WTC11 (cell line): Measurements from ENCODE around the gene SEH1L. TPM values are rescaled to one million over a fixed set of nuclear protein-coding genes. Genes with fewer than 3 reads are reported as not detected.

Experiments used
- ATAC-seq: fragments of 200-7000 bp; cut with Tn5 transposase; 2 replicates; pipeline ENCODE4 v1.10.0; 2021; ENCODE audit warnings: mild to moderate bottlenecking, moderate library complexity
- CTCF ChIA-PET: fragments of 300-600 bp; sonication (Branson Sonifier 250); formaldehyde crosslinking; loops from one replicate; lab custom pipeline; 2021; ENCODE audit warnings: antibody characterized with exemption; lab: Charles Lee
- POLR2A ChIA-PET: fragments of 350-600 bp; sonication (Branson Sonifier 250); formaldehyde crosslinking; loops from one replicate; lab custom pipeline; 2021; ENCODE audit warnings: antibody characterized with exemption; lab: Charles Lee
- DNase-seq: peaks from one replicate; pipeline ENCODE4 v3.0.0; 2021; ENCODE audit warnings: low spot score
- H3K27ac Mint-ChIP-seq: 2 replicates; pipeline ENCODE4 v1.8.0; 2021; ENCODE audit warnings: mixed read lengths
- H3K27me3 Mint-ChIP-seq: 2 replicates; pipeline ENCODE4 v1.8.0; 2021; ENCODE audit warnings: low read depth, mild to moderate bottlenecking, moderate library complexity, mixed read lengths
- H3K36me3 Mint-ChIP-seq: 2 replicates; pipeline ENCODE4 v1.8.0; 2021; ENCODE audit warnings: mixed read lengths
- H3K4me1 Mint-ChIP-seq: 2 replicates; pipeline ENCODE4 v1.8.0; 2022; ENCODE audit warnings: mixed read lengths
- H3K4me3 Mint-ChIP-seq: 2 replicates; pipeline ENCODE4 v1.8.0; 2021; ENCODE audit warnings: mild to moderate bottlenecking, moderate library complexity, mixed read lengths
- H3K9me3 Mint-ChIP-seq: 2 replicates; pipeline ENCODE4 v1.8.0; 2021; ENCODE audit warnings: mixed read lengths
- AFF4 ChIP-seq: sonication (generic); formaldehyde crosslinking; IDR thresholded peaks from 2 replicates; pipeline ENCODE4 v1.8.1; 2023; ENCODE audit warnings: mild to moderate bottlenecking, missing genetic modification reagents, borderline replicate concordance
- AR ChIP-seq: fragments of 250-450 bp; sonication (Bioruptor Pico); IDR thresholded peaks from 2 replicates; pipeline ENCODE4 v1.9.0; 2021; ENCODE audit warnings: mild to moderate bottlenecking
- ARID4B ChIP-seq: sonication (generic); formaldehyde crosslinking; IDR thresholded peaks from 2 replicates; pipeline ENCODE4 v1.8.0; 2023; ENCODE audit warnings: missing genetic modification reagents, mild to moderate bottlenecking, borderline replicate concordance
- CREB1 ChIP-seq: sonication (generic); formaldehyde crosslinking; IDR thresholded peaks from 2 replicates; pipeline ENCODE4 v1.8.0; 2023; ENCODE audit warnings: mild to moderate bottlenecking, missing genetic modification reagents
- CREM ChIP-seq: sonication (generic); formaldehyde crosslinking; IDR thresholded peaks from 2 replicates; pipeline ENCODE4 v1.8.1; 2022; ENCODE audit warnings: mild to moderate bottlenecking, missing genetic modification reagents, moderate library complexity
- E2F5 ChIP-seq: sonication (generic); formaldehyde crosslinking; IDR thresholded peaks from 2 replicates; pipeline ENCODE4 v1.8.1; 2022; ENCODE audit warnings: mild to moderate bottlenecking, moderate library complexity, missing genetic modification reagents
- ETV6 ChIP-seq: sonication (generic); formaldehyde crosslinking; IDR thresholded peaks from 2 replicates; pipeline ENCODE4 v1.8.1; 2022; ENCODE audit warnings: mild to moderate bottlenecking, missing genetic modification reagents
- FOXP4 ChIP-seq: sonication (generic); formaldehyde crosslinking; IDR thresholded peaks from 2 replicates; pipeline ENCODE4 v1.8.0; 2022; ENCODE audit warnings: mild to moderate bottlenecking, missing genetic modification reagents
- GRHL2 ChIP-seq: fragments of 250-450 bp; sonication (Bioruptor Pico); IDR thresholded peaks from 2 replicates; pipeline ENCODE4 v1.8.0; 2022; ENCODE audit warnings: mild to moderate bottlenecking, moderate library complexity; ENCODE audit not compliant: insufficient replicate concordance, severe bottlenecking
- JAZF1 ChIP-seq: fragments of 250-450 bp; sonication (Bioruptor Pico); IDR thresholded peaks from 2 replicates; pipeline ENCODE4 v1.9.0; 2021; ENCODE audit warnings: moderate library complexity, mild to moderate bottlenecking, inconsistent platforms
- RELA ChIP-seq: sonication (generic); formaldehyde crosslinking; IDR thresholded peaks from 2 replicates; pipeline ENCODE4 v1.8.1; 2022; ENCODE audit warnings: missing genetic modification reagents, mild to moderate bottlenecking, borderline replicate concordance
- SP1 ChIP-seq: sonication (generic); formaldehyde crosslinking; conservative IDR thresholded peaks from 2 replicates; pipeline ENCODE4 v1.8.1; 2022; ENCODE audit warnings: missing genetic modification reagents
- USF2 ChIP-seq: sonication (generic); formaldehyde crosslinking; IDR thresholded peaks from 2 replicates; pipeline ENCODE4 v1.8.1; 2023; ENCODE audit warnings: mild to moderate bottlenecking, missing genetic modification reagents, moderate library complexity
- ZBTB21 ChIP-seq: sonication (generic); formaldehyde crosslinking; IDR thresholded peaks from 2 replicates; pipeline ENCODE4 v1.8.1; 2023; ENCODE audit warnings: mild to moderate bottlenecking, missing genetic modification reagents, borderline replicate concordance
- ZNF512 ChIP-seq: sonication (generic); formaldehyde crosslinking; IDR thresholded peaks from 2 replicates; pipeline ENCODE4 v1.8.1; 2022; ENCODE audit warnings: missing genetic modification reagents, borderline replicate concordance
- ZNF532 ChIP-seq: fragments of 250-450 bp; sonication (Bioruptor Pico); IDR thresholded peaks from 2 replicates; pipeline ENCODE4 v1.9.0; 2021; ENCODE audit warnings: mild to moderate bottlenecking, borderline replicate concordance
- total RNA-seq: library from RNA; stranded (reverse); gene quantifications from 3 replicates; pipeline ENCODE4 v1.2.3, GENCODE V29; 2021

Gene SEH1L
- total RNA-seq, 1 experiment from 2014 or later: 75.5 TPM

- no peak for DNase-seq
- no peaks in the 10 kb centered on the region for H3K4me1 Mint-ChIP-seq
- POLR2A ChIA-PET: no interaction called here
- H3K27ac Mint-ChIP-seq: no peak overlapping the region
- ATAC-seq: no peak
- H3K9me3 Mint-ChIP-seq: no peaks in the 10 kb centered on the region
- no peaks in the 10 kb centered on the region for H3K27me3 Mint-ChIP-seq
- peaks cover 17% of the 10 kb centered on the region for H3K36me3 Mint-ChIP-seq
- H3K4me3 Mint-ChIP-seq: no peak overlapping the region
- CTCF ChIA-PET: interaction anchor here (1.5 kb wide), 1 partner anchor 107 kb away, joined by 4 read pairs; no protein-coding TSS in a partner anchor
- no peak for TF ChIP-seq AFF4
- no peak for TF ChIP-seq ZNF512 (CRISPR knock-in tag)
- TF ChIP-seq AR (CRISPR knock-in tag): no peak
- TF ChIP-seq JAZF1 (CRISPR knock-in tag): no peak
- no peak for TF ChIP-seq ETV6 (CRISPR knock-in tag)
- no peak for TF ChIP-seq CREM (CRISPR knock-in tag)
- TF ChIP-seq SP1 (CRISPR knock-in tag): no peak
- no peak for TF ChIP-seq ARID4B (CRISPR knock-in tag)
- no peak for TF ChIP-seq FOXP4 (CRISPR knock-in tag)
- no peak for TF ChIP-seq ZNF532 (CRISPR knock-in tag)
- no peak for TF ChIP-seq CREB1
- no peak for TF ChIP-seq RELA (CRISPR knock-in tag)
- TF ChIP-seq GRHL2: no peak
- TF ChIP-seq USF2 (CRISPR knock-in tag): no peak
- TF ChIP-seq E2F5 (CRISPR knock-in tag): no peak
- TF ChIP-seq ZBTB21 (CRISPR knock-in tag): no peak
Measured at GRCh38 chr18:13005289-13005688, 57.5 kb downstream of the SEH1L start.
